ENCODE results near the gene TMEM87A.

- TF ChIP-seq CTCF (IDR thresholded peaks at IDR 0.05) = no peak
- no peak for TF ChIP-seq POLR2A (IDR thresholded peaks at IDR 0.05)
Measured at GRCh38 chr15:42166225-42166940, 106.8 kb downstream of the TMEM87A start.

Data from esophagus squamous epithelium (tissue), 4 donors.